DND-41 (cell line): ENCODE measurements around the gene YPEL1.

ENCODE experiments used
- CTCF ChIP-seq: IDR thresholded peaks from 2 replicates; pipeline ENCODE4 v1.5.1; 2012; ENCODE audit warnings: borderline replicate concordance, low read length, moderate library complexity, mild to moderate bottlenecking; ENCODE audit not compliant: poor library complexity, severe bottlenecking; ENCODE audit errors: extremely low read depth
- EZH2 ChIP-seq: IDR thresholded peaks from 3 replicates; pipeline ENCODE4 v1.6.1; 2012; ENCODE audit warnings: borderline replicate concordance, low read depth, mild to moderate bottlenecking, moderate library complexity, low read length, inconsistent platforms; ENCODE audit not compliant: severe bottlenecking

- TF ChIP-seq CTCF: no peak
- no peak for TF ChIP-seq EZH2
Measured at GRCh38 chr22:21761086-21761485, 25.5 kb upstream of the YPEL1 start.
